GM18502 (cell line): ENCODE measurements around the gene ZNF579.
"Not testable (repeated sequence)": the region's sequence is repeated elsewhere in the genome, so short reads cannot be mapped to it uniquely, and the experiment has no call there.

ENCODE experiments used
- ATAC-seq: cut with Tn5 transposase; IDR thresholded peaks from one replicate; pipeline ENCODE4 v1.9.1; 2021; ENCODE audit warnings: mild to moderate bottlenecking; ENCODE audit not compliant: unreplicated experiment, poor library complexity

The ZNF579 gene

GRCh38 chr19:55578761-55579747, 1.6 kb downstream of the ZNF579 start:
- ATAC-seq: no peak

- ATAC-seq: no peak
Observed at GRCh38 chr19:55578031-55578760, 2.5 kb downstream of the ZNF579 start.

DNA sequence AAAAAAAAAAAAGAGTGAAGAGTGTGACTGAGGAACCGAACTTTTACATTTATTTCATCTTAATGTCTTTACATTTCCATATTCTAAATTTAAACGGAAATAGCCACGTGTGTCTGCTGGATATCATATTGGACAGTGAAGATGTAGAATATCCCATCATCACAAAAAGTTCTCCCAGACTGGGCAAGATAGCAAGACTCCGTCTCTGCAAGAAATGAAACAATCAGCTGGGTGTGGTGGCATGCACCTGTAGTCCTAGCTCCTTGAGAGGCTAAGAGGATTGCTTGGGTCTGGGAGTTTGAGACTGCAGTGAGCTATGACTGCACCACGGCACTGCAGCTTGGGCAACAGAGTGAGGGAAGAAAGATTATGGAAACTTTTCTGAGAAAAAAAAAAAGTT, 3.9 kb downstream of the ZNF579 start:
- no peak for ATAC-seq

DNA sequence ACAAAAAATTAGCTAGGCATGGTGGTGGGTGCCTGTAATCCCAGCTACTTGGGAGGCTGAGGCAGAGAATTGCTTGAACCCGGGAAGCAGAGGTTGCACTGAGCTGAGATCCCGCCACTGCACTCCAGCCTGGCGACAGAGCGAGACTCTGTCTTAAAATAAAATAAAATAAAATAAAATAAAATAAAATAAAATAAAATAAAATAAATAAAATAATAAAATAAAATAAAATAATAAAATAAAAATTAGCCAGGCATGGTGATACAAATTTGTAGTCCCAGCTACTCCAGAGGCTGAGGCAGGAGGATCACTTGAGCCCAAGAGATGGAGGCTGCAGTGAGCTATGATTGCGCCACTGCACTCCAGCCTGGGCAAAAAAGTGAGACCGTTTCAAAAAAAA, 6.7 kb downstream of the ZNF579 start:
- not testable (repeated sequence) for ATAC-seq

GRCh38 chr19:55569477-55569876, 11.2 kb downstream of the ZNF579 start:
- not testable (repeated sequence) for ATAC-seq

DNA sequence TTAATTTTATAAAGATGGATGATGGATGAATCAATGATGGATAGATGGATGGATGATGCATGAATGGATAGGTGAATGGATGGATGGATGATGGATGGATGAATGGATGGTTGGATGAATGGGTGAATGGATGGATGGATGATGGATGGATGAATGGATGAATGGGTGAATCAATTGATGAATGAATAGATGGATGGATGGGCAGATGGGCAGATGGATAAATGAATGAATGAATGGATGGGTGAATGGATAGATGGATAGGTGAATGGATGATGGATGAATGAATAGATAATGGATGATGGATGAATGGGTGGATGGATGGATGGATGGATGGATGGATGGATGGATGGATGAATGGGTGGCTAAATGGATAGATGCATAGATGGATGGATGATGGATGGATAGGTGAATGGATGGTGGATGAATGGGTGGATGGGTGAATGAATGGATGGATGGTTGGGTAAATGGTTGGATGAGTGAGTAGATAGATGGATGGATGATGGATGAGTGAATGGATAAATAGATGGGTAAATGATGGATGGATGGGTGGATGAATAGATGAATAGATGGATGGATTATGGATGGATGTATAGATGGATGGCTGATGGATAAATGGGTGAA, 12.8 kb downstream of the ZNF579 start:
- no peak for ATAC-seq

- ATAC-seq: no peak
Observed at GRCh38 chr19:55566823-55567222, 13.8 kb downstream of the ZNF579 start.

DNA sequence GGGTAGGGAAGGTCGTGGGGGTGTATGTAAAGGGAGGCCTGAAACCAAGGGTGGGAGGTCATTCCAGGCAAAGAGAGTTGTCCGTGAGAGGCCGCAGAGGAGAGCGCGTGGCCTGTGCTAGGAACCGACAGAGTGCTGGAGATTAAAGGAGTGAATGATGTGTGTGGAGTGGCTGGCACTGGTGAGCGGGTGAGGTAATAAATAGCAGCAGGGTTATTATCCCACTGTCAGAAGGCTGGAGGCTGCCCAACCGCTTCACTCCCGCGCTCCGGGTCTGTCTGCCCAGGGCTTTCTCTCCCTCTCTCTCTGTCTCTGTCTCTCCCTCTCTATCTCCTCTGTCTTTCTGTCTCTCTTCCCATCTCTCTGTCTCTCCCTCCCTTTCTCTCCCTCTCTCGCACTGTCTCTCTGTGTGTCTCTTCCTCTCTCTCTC, 17.4 kb downstream of the ZNF579 start:
- ATAC-seq: no peak

DNA sequence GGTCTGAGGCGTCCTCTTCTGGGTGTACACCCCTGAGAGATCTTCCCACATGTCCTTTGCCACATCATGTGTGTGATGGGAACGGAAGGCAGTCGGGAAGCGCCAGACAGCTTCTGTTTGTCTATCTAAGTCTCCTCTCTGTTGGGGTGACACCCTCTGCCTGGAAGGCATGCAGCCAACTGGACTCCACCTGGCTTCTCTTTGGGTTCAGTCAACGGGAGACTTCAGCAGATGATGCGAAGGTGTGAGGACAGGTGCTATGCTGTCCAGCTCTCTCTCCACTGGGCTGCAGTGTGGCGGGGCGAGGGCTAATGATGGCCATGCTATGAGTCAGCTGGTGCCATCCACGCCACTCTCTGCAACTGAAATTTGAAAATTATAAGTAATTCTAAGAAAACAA, 21.0 kb downstream of the ZNF579 start:
- ATAC-seq: no peak

GRCh38 chr19:55554741-55555152, 25.9 kb downstream of the ZNF579 start:
- no peak for ATAC-seq

- ATAC-seq: no peak
Observed at GRCh38 chr19:55554302-55554701, 26.3 kb downstream of the ZNF579 start.

GRCh38 chr19:55553217-55554182, 27.1 kb downstream of the ZNF579 start:
- ATAC-seq: no peak

- ATAC-seq: no peak
Observed at GRCh38 chr19:55552620-55553019, 28.0 kb downstream of the ZNF579 start.

- no peak for ATAC-seq
Observed at GRCh38 chr19:55552206-55552605, 28.4 kb downstream of the ZNF579 start.

- no peak for ATAC-seq
Observed at GRCh38 chr19:55550321-55550650, 30.4 kb downstream of the ZNF579 start.

DNA sequence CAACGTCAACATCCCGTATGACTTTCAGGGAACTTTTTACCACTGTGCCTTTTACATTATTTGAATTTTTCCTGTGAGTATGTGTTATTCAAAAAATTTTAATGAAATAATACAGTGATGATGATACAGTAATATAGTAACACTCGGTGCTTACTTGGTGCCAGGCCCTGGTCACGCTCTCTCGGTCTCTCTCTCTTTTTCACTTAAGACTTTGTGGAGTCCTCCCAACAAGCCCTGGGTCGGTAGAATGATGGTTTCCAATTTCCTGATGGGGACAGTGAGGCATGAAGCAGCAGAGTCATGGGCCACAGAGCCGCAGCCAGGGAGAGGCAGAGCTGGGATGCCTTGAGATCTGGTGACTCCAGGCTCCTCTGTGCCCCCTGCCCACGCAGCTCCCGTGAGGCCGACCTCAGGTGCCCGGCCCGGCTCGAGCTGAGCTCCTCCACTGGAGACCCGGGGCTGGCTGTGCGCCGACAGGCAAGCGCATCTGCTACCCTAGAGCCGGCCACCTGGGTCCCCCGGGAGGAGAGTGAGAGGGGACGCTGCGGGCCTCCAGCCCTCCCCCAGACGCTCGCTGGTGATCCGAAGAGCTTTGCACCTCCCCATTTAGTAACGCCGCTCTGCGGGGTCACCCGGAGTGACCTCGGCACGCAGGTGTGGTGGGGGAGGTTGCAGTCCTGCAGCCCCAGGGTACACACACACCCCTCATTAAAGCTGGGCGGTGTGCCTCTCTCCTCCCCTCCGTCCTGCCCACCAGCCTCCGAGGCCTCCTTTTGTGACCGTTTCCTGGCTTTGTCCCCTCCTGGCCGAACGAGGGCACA, 30.9 kb downstream of the ZNF579 start:
- no peak for ATAC-seq

DNA sequence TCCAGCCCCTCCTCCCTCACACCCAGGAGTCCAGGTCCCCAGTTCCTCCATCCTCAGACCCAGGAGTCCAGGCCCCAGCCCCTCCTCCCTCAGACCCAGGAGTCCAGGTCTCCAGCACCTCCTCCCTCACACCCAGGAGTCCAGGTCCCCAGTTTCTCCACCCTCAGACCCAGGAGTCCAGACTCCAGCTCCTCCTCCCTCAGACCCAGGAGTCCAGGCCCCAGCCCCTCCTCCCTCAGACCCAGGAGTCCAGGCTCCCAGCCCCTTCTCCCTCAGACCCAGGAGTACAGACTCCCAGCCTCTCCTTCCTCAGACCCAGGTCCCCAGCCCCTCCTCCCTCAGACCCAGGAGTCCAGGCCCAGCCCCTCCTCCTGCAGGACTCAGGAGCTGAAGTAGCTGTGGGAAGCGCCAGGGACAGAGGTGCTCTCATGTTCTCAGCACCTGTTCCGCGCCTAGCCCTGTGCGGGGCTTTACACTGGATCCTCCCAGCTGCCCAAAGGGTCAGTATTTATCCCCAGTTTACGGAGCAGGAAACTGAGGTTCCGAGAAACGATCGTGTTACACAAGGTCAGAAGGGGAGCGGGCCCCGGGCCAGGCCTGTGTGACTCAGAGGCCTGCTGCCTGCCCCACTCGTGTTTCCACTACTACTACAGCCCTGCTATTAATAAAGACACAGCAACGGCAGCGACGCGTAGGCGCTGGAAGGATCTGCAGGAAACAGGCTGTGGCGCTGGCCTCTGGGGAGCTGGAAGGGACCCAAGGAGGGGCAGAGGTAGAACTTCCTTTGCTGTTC, 33.6 kb downstream of the ZNF579 start:
- ATAC-seq: no peak

DNA sequence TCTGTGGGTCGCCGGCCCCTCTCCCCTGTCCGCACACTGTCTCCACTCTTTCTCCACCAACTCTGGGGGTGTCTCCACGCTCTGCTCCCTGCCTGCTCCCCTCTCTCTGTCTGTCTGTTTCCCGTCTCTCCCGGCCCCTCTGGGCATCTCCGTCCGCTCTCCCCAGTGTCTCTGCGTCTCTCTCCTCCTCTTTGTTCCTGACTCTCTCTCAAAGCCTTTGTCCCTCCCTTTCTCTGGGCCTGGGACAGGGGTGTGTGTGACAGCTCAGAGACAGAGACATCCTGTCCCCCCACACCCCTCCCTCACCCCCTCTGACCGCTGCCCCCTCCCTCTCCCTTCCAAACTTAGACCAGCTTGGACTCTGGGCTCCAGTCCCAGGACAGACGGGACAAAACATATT, 34.6 kb downstream of the ZNF579 start:
- ATAC-seq: no peak
